Right forelimb (tissue), 1 donor: ENCODE results near the gene CALU.

Experiments used
- DNase-seq: peaks from one replicate; pipeline ENCODE4 v3.0.0-alpha.2; 2018

Gene CALU

DNA sequence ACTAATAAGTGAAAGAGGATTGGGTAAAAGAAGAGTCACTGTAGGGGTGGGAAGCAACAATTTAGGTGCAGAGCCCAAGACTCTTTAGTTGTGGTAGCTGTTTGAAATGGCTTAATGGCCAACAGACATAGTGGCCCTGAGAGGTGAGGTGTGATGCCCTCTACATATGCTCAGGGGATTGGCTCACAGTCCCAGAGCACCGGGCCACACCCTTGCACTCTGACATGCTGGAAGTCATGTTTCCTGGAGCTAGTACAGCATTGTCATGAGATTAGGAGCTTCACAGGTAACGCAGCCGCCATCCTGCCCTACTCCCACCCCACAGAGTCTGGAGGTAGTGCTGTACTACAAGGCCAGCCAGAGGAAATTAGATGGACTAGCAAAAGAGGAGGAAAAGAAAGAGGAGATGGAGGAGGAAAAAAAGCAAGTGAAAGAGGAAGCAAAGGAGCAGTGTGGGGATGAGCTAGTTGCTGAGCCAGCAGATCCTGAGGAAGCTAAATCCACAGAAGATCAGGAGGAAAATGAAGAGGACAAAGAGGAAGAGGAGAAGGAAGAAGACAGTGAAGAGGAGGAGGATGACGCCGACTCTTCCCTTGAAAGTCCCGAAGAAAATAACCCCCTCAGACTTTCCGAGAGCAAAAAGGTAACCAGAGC is 76.3 kb downstream of the CALU start:
- DNase-seq: no peak

DNA sequence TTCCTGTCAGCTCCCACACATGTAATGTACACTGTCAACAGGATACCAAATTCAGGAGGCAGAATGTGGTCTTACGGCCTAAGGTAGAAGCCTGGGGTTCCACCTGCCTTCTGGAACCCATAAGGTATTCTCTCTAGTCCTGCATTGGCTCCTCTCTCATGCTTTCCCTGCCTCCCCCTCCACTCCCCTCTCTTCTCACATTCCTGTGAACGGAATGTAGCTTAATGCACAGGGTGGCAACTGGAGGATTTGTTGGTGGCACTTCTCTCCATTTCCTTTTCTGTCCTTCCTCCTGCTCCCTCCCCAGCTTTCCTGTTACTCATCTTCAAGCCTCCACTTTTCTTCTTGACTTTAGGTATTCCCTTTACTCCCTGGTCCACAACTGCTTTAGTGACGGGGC is 79.5 kb downstream of the CALU start:
- no peak for DNase-seq
